OCI-LY3 (cell line): Measurements from ENCODE around the gene CHM.

Experiments
- H2AFZ ChIP-seq: fragments of 200-600, 300-600 bp; shearing (Covaris generic); 2 replicates; pipeline ENCODE4 v1.6.0; 2014; ENCODE audit warnings: antibody characterized with exemption, low read depth, low read length
- H3K27ac ChIP-seq: fragments of 200-600, 300-600 bp; sonication (generic); 2 replicates; pipeline ENCODE4 v1.5.1; 2014; ENCODE audit warnings: mild to moderate bottlenecking, low read length, moderate library complexity, mixed read lengths
- H3K27me3 ChIP-seq: fragments of 200-600, 300-600 bp; sonication (generic); 2 replicates; pipeline ENCODE4 v1.6.1; 2014; ENCODE audit warnings: low read depth, low read length, mixed read lengths
- H3K36me3 ChIP-seq: fragments of 200-600, 300-600 bp; sonication (generic); replicated peaks from 2 replicates; pipeline ENCODE3; 2014; ENCODE audit warnings: low read depth, low read length, mixed read lengths
- H3K4me1 ChIP-seq: fragments of 300-600, 200-600 bp; sonication (generic); 2 replicates; pipeline ENCODE4 v1.6.1; 2014; ENCODE audit warnings: low read length, mixed read lengths
- H3K4me2 ChIP-seq: fragments of 200-600, 300-600 bp; sonication (generic); 2 replicates; pipeline ENCODE4 v1.6.1; 2014; ENCODE audit warnings: low read length, mixed read lengths
- H3K4me3 ChIP-seq: fragments of 300-600, 200-600 bp; sonication (generic); 2 replicates; pipeline ENCODE4 v1.5.1; 2014; ENCODE audit warnings: antibody characterized with exemption, mild to moderate bottlenecking, low read length, moderate library complexity
- H3K79me2 ChIP-seq: fragments of 300-600, 200-600 bp; shearing (Covaris generic); 2 replicates; pipeline ENCODE4 v1.6.1; 2014; ENCODE audit warnings: mild to moderate bottlenecking, low read length, mixed read lengths
- H3K9ac ChIP-seq: fragments of 300-600, 200-600 bp; shearing (Covaris generic); 2 replicates; pipeline ENCODE4 v1.6.0; 2014; ENCODE audit warnings: mild to moderate bottlenecking, low read length, moderate library complexity
- H3K9me3 ChIP-seq: fragments of 200-600, 300-600 bp; shearing (Covaris generic); 2 replicates; pipeline ENCODE4 v1.6.1; 2014; ENCODE audit warnings: low read length, mixed read lengths; ENCODE audit not compliant: insufficient read depth
- H4K20me1 ChIP-seq: fragments of 200-600, 300-600 bp; sonication (generic); 2 replicates; pipeline ENCODE4 v1.6.1; 2016; ENCODE audit warnings: low read length, mixed read lengths; ENCODE audit not compliant: insufficient read depth
- CTCF ChIP-seq: fragments of 200-600, 300-600 bp; sonication (generic); IDR thresholded peaks from 2 replicates; pipeline ENCODE4 v1.5.1; 2014; ENCODE audit warnings: antibody characterized with exemption, low read length, low read depth
- EZH2phosphoT487 ChIP-seq: fragments of 200-600 bp; shearing (Covaris generic); IDR thresholded peaks from 2 replicates; pipeline ENCODE4 v1.6.1; 2018; ENCODE audit warnings: antibody characterized with exemption, mixed run types, low read depth

CHM gene

GRCh38 chrX:85914431-85914830 is 132.9 kb downstream of the CHM start:
- H3K9me3 ChIP-seq = no peaks in the 10 kb centered on the region
- no peaks in the 10 kb centered on the region for H3K79me2 ChIP-seq
- TF ChIP-seq CTCF = no peak
- no peak for TF ChIP-seq EZH2phosphoT487
- no peaks in the 10 kb centered on the region for H4K20me1 ChIP-seq
- no peak overlapping the region for H2AFZ ChIP-seq
- no peak overlapping the region for H3K4me2 ChIP-seq
- H3K9ac ChIP-seq = no peak overlapping the region
- H3K4me1 ChIP-seq = no peaks in the 10 kb centered on the region
- no peaks in the 10 kb centered on the region for H3K27me3 ChIP-seq
- no peak overlapping the region for H3K27ac ChIP-seq
- H3K4me3 ChIP-seq = no peak overlapping the region
- no peaks in the 10 kb centered on the region for H3K36me3 ChIP-seq

- H3K4me1 ChIP-seq = no peaks in the 10 kb centered on the region
- no peak overlapping the region for H3K9ac ChIP-seq
- no peak overlapping the region for H3K4me3 ChIP-seq
- no peaks in the 10 kb centered on the region for H3K27me3 ChIP-seq
- no peak overlapping the region for H3K4me2 ChIP-seq
- no peaks in the 10 kb centered on the region for H4K20me1 ChIP-seq
- no peak overlapping the region for H3K27ac ChIP-seq
- no peaks in the 10 kb centered on the region for H3K79me2 ChIP-seq
- no peak overlapping the region for H2AFZ ChIP-seq
- H3K9me3 ChIP-seq = no peaks in the 10 kb centered on the region
- no peaks in the 10 kb centered on the region for H3K36me3 ChIP-seq
- no peak for TF ChIP-seq CTCF
Observed at GRCh38 chrX:85907316-85907715, 140.0 kb downstream of the CHM start.

- Histone ChIP-seq H3K4me2 (no peak overlapping the region), H3K4me1 (no peaks in the 10 kb centered on the region), H4K20me1 (no peaks in the 10 kb centered on the region), H3K27me3 (no peaks in the 10 kb centered on the region), H3K4me3 (no peak overlapping the region), H3K9ac (no peak overlapping the region), H2AFZ (no peak overlapping the region), H3K36me3 (no peaks in the 10 kb centered on the region), H3K9me3 (no peaks in the 10 kb centered on the region), H3K79me2 (no peaks in the 10 kb centered on the region), H3K27ac (no peak overlapping the region)
- no peak for TF ChIP-seq CTCF
- no peak for TF ChIP-seq EZH2phosphoT487
Observed at GRCh38 chrX:85906399-85906798, 141.0 kb downstream of the CHM start.

- H3K79me2 ChIP-seq = no peaks in the 10 kb centered on the region
- H4K20me1 ChIP-seq = no peaks in the 10 kb centered on the region
- H3K4me3 ChIP-seq = no peak overlapping the region
- no peaks in the 10 kb centered on the region for H3K27me3 ChIP-seq
- no peak for TF ChIP-seq CTCF
- no peak overlapping the region for H2AFZ ChIP-seq
- no peak overlapping the region for H3K4me2 ChIP-seq
- no peaks in the 10 kb centered on the region for H3K9me3 ChIP-seq
- H3K4me1 ChIP-seq = no peaks in the 10 kb centered on the region
- H3K9ac ChIP-seq = no peak overlapping the region
- H3K36me3 ChIP-seq = no peaks in the 10 kb centered on the region
- H3K27ac ChIP-seq = no peak overlapping the region
Observed at GRCh38 chrX:85905851-85906250, 141.5 kb downstream of the CHM start.
